Measurements from ENCODE around the gene LHPP.

The LHPP gene

GRCh38 chr10:124595143-124595883 is 133.7 kb downstream of the LHPP start:
- DNase-seq (ENCODE audit: low read depth in 2 of 2) = no peak

- no peak for DNase-seq (ENCODE audit: low read depth in 2 of 2)
Observed at GRCh38 chr10:124596116-124596785, 134.6 kb downstream of the LHPP start.

GRCh38 chr10:124596962-124597845 is 135.6 kb downstream of the LHPP start:
- no peak for DNase-seq (ENCODE audit: low read depth in 2 of 2)

GRCh38 chr10:124597846-124598165 is 136.2 kb downstream of the LHPP start:
- no peak for DNase-seq (ENCODE audit: low read depth in 2 of 2)

GRCh38 chr10:124598196-124598595 is 136.6 kb downstream of the LHPP start:
- DNase-seq (ENCODE audit: low read depth in 2 of 2) = no peak

GRCh38 chr10:124598773-124599587 is 137.4 kb downstream of the LHPP start:
- no peak for DNase-seq (ENCODE audit: low read depth in 2 of 2)

GRCh38 chr10:124599588-124600050 is 138.0 kb downstream of the LHPP start:
- no peak for DNase-seq (ENCODE audit: low read depth in 2 of 2)

GRCh38 chr10:124600051-124600880 is 138.6 kb downstream of the LHPP start:
- no peak for DNase-seq (ENCODE audit: low read depth in 2 of 2)

GRCh38 chr10:124601016-124601415 is 139.4 kb downstream of the LHPP start:
- DNase-seq (ENCODE audit: low read depth in 2 of 2) = no peak

GRCh38 chr10:124601431-124602120 is 140.0 kb downstream of the LHPP start:
- DNase-seq (ENCODE audit: low read depth in 2 of 2) = no peak

- DNase-seq (ENCODE audit: low read depth in 2 of 2) = no peak
Observed at GRCh38 chr10:124602121-124602561, 140.5 kb downstream of the LHPP start.

GRCh38 chr10:124602646-124603365 is 141.2 kb downstream of the LHPP start:
- DNase-seq (ENCODE audit: low read depth in 2 of 2) = no peak

GRCh38 chr10:124603376-124604213 is 142.0 kb downstream of the LHPP start:
- no peak for DNase-seq (ENCODE audit: low read depth in 2 of 2)

GRCh38 chr10:124604214-124605000 is 142.8 kb downstream of the LHPP start:
- no peak for DNase-seq (ENCODE audit: low read depth in 2 of 2)

- no peak for DNase-seq (ENCODE audit: low read depth in 2 of 2)
Observed at GRCh38 chr10:124605001-124605370, 143.4 kb downstream of the LHPP start.

GRCh38 chr10:124605481-124605855 is 143.8 kb downstream of the LHPP start:
- DNase-seq (ENCODE audit: low read depth in 2 of 2) = no peak
